CD14-positive monocyte (primary cell): ENCODE measurements around the gene EXO1. TPM values are rescaled to one million over a fixed set of nuclear protein-coding genes. Genes with fewer than 3 reads are reported as not detected.

Source experiments
- DNase-seq, 3 donors: peaks; one replicate each; pipeline ENCODE4 v3.0.0-alpha.2; 2011 to 2022
- H2AFZ ChIP-seq: 2 replicates; pipeline ENCODE4 v1.6.0; 2012; ENCODE audit warnings: mild to moderate bottlenecking, low read depth, low read length, inconsistent platforms; ENCODE audit not compliant: insufficient read depth, poor library complexity, severe bottlenecking
- H3K27ac ChIP-seq, 2 donors: 1 replicate in 1 of 2; 2 replicates in 1 of 2; pipeline ENCODE4 v1.5.1; 2012 to 2013; ENCODE audit warnings: low read length in 2 of 2, control low read depth in 1 of 2, inconsistent platforms in 1 of 2, low read depth in 1 of 2, mild to moderate bottlenecking in 1 of 2
- H3K27me3 ChIP-seq, 2 donors: one replicate each; pipeline versions ENCODE4 v1.6.0 to v1.6.1; 2011 to 2013; ENCODE audit warnings: low read length in 2 of 2; ENCODE audit not compliant: control insufficient read depth in 2 of 2, insufficient read depth in 2 of 2
- H3K36me3 ChIP-seq, 2 donors: replicated peaks in 1 of 2; 1 replicate in 1 of 2; 2 replicates in 1 of 2; pipeline versions ENCODE4 v1.5.1 to v1.6.1; 2012 to 2013; ENCODE audit warnings: low read length in 2 of 2, control low read depth in 1 of 2, inconsistent platforms in 1 of 2, mild to moderate bottlenecking in 1 of 2; ENCODE audit not compliant: insufficient read depth in 2 of 2, control insufficient read depth in 1 of 2
- H3K4me1 ChIP-seq, 2 donors: 1 replicate in 1 of 2; 2 replicates in 1 of 2; pipeline versions ENCODE4 v1.5.1 to v1.6.1; 2012 to 2013; ENCODE audit warnings: low read length in 2 of 2, control low read depth in 1 of 2, inconsistent platforms in 1 of 2, mild to moderate bottlenecking in 1 of 2, moderate library complexity in 1 of 2; ENCODE audit not compliant: insufficient read depth in 2 of 2, control insufficient read depth in 1 of 2
- H3K4me2 ChIP-seq: replicated peaks from 2 replicates; pipeline ENCODE3; 2012; ENCODE audit warnings: low read length, moderate library complexity, mild to moderate bottlenecking; ENCODE audit not compliant: poor library complexity, severe bottlenecking; ENCODE audit errors: extremely low read depth
- H3K4me3 ChIP-seq, 3 experiments: fragments of 200-600 bp in 1 of 3; sonication (generic) in 1 of 3; replicated peaks in 1 of 3; 1 replicate in 2 of 3; 2 replicates in 1 of 3; pipeline ENCODE4 v1.5.1; 2011 to 2013; ENCODE audit warnings: low read length in 3 of 3, mild to moderate bottlenecking in 3 of 3, control low read depth in 2 of 3, low read depth in 2 of 3, inconsistent platforms in 1 of 3, moderate library complexity in 1 of 3
- H3K79me2 ChIP-seq: 2 replicates; pipeline ENCODE4 v1.6.0; 2012; ENCODE audit warnings: mild to moderate bottlenecking, control low read depth, inconsistent platforms, low read length, moderate library complexity; ENCODE audit not compliant: insufficient read depth
- H3K9ac ChIP-seq: 2 replicates; pipeline ENCODE4 v1.6.0; 2017; ENCODE audit warnings: low read length, mild to moderate bottlenecking; ENCODE audit not compliant: insufficient read depth, poor library complexity, severe bottlenecking
- H3K9me3 ChIP-seq, 2 donors: replicated peaks in 1 of 2; 1 replicate in 1 of 2; 2 replicates in 1 of 2; pipeline versions ENCODE4 v1.5.1 to v1.6.1; 2012 to 2013; ENCODE audit warnings: low read length in 2 of 2, control low read depth in 1 of 2; ENCODE audit not compliant: control insufficient read depth in 1 of 2, insufficient read depth in 1 of 2
- H4K20me1 ChIP-seq: 2 replicates; pipeline ENCODE4 v1.6.0; 2012; ENCODE audit warnings: mild to moderate bottlenecking, low read length, control low read depth, moderate library complexity; ENCODE audit not compliant: insufficient read depth
- H3K27ac Mint-ChIP-seq, 7 donors: one replicate each; pipeline ENCODE4 v1.8.0; 2020; ENCODE audit warnings: mild to moderate bottlenecking in 7 of 7, mixed read lengths in 7 of 7, moderate library complexity in 6 of 7, inconsistent platforms in 2 of 7
- H3K27me3 Mint-ChIP-seq, 3 donors: one replicate each; pipeline ENCODE4 v1.8.0; 2021 to 2022; ENCODE audit warnings: low read depth in 3 of 3, mild to moderate bottlenecking in 3 of 3, mixed read lengths in 3 of 3, moderate library complexity in 3 of 3, inconsistent platforms in 1 of 3
- H3K36me3 Mint-ChIP-seq, 2 donors: one replicate each; pipeline ENCODE4 v1.8.0; 2020; ENCODE audit warnings: mixed read lengths in 2 of 2, inconsistent platforms in 1 of 2, mild to moderate bottlenecking in 1 of 2
- H3K4me1 Mint-ChIP-seq: one replicate; pipeline ENCODE4 v1.8.0; 2020; ENCODE audit warnings: mild to moderate bottlenecking, mixed read lengths
- H3K4me3 Mint-ChIP-seq, 2 donors: one replicate each; pipeline ENCODE4 v1.8.0; 2020; ENCODE audit warnings: mild to moderate bottlenecking in 2 of 2, mixed read lengths in 2 of 2, moderate library complexity in 1 of 2
- H3K9me3 Mint-ChIP-seq, 7 donors: one replicate each; pipeline ENCODE4 v1.8.0; 2020 to 2022; ENCODE audit warnings: mixed read lengths in 7 of 7, mild to moderate bottlenecking in 6 of 7, moderate library complexity in 6 of 7, inconsistent platforms in 2 of 7
- CTCF ChIP-seq: fragments of 200-600 bp; IDR thresholded peaks from one replicate; pipeline ENCODE4 v1.8.0; 2022; ENCODE audit warnings: antibody characterized with exemption, mild to moderate bottlenecking
- WGBS: methylation state at CpG from one replicate; pipeline ENCODE4 v1.1.5; 2013; ENCODE audit warnings: missing lambda C conversion rate; ENCODE audit not compliant: insufficient coverage; 5-methylcytosine and 5-hydroxymethylcytosine counted together
- intact Hi-C, 2 donors: fragments of 100-400 bp; cut with micrococcal nuclease; formaldehyde crosslinking; loops; one replicate each; pipeline versions ENCODE4 v1.15.0 to v1.15.1; 2023
- polyA plus RNA-seq, 3 donors: library from polyadenylated mRNA; depleted of rRNA in 1 of 3; unstranded in 2 of 3; stranded (reverse) in 1 of 3; fragments of 300-500 nt in 2 of 3; fragments of >200 nt in 1 of 3; fragmentation: Illumina TruSeq in 2 of 3; gene quantifications; 1 replicate in 2 of 3; 2 replicates in 1 of 3; pipeline ENCODE4 v1.2.3, GENCODE V29; 2012 to 2021

Gene EXO1
- polyA plus RNA-seq, 3 donors: 0.16 to 0.26 TPM; not detected in 1

- H3K9me3 Mint-ChIP-seq: peaks cover 0 to 2% (median 0%) of the 10 kb centered on the region in 7 donors
- H3K4me1 Mint-ChIP-seq: peaks cover 10% of the 10 kb centered on the region
- Histone ChIP-seq H2AFZ (no peak overlapping the region), H3K4me1 (peaks cover 14 to 15% of the 10 kb centered on the region in 2 donors), H3K27ac (no peak overlapping the region), H3K9ac (no peak overlapping the region), H4K20me1 (no peaks in the 10 kb centered on the region), H3K36me3 (peaks cover under 1 to 2% of the 10 kb centered on the region in 2 donors), H3K27me3 (no peaks in the 10 kb centered on the region), H3K4me3 (no peak overlapping the region), H3K9me3 (no peaks in the 10 kb centered on the region), H3K79me2 (no peaks in the 10 kb centered on the region), H3K4me2 (no peak overlapping the region)
- H3K4me3 Mint-ChIP-seq: no peak overlapping the region
- no CpG with 5 or more reads among the region's 2 CpGs for WGBS
- intact Hi-C loops: loop anchor here in 1 of 2 donors (10.0 kb wide), 1 partner anchor 100 kb away; the partner anchor contains the start of gene MAP1LC3C
- no peak for TF ChIP-seq CTCF
- H3K27ac Mint-ChIP-seq: peak overlapping the region in 1 of 7 donors; percentile 48
- H3K36me3 Mint-ChIP-seq: peaks cover 5 to 6% of the 10 kb centered on the region in 2 donors
- DNase-seq: peak in 2 of 3 donors; percentile 26 to 54
- H3K27me3 Mint-ChIP-seq: peaks cover 0 to 1% (median 0%) of the 10 kb centered on the region in 3 donors
These were observed 47.0 kb downstream of the EXO1 start for GRCh38 chr1:241895013-241895412.

- Histone ChIP-seq H3K9me3 (no peaks in the 10 kb centered on the region), H3K4me2 (no peak overlapping the region)
These were observed 48.6 kb downstream of the EXO1 start for GRCh38 chr1:241896670-241896962.

More at GRCh38 chr1:241896670-241896962, 48.6 kb downstream of the EXO1 start:
- Mint-ChIP-seq H3K27me3 (peaks cover 0 to 1% (median 0%) of the 10 kb centered on the region in 3 donors), H3K27ac (no peak overlapping the region), H3K4me3 (no peak overlapping the region), H3K4me1 (peaks cover 10% of the 10 kb centered on the region), H3K9me3 (peaks cover 0 to 2% (median 0%) of the 10 kb centered on the region in 7 donors), H3K36me3 (no peaks in the 10 kb centered on the region)
- DNase-seq: no peak
- H3K27me3 ChIP-seq: no peaks in the 10 kb centered on the region
- peak; percentile 10 for TF ChIP-seq CTCF
- no peak overlapping the region for H2AFZ ChIP-seq
- H3K36me3 ChIP-seq: no peaks in the 10 kb centered on the region
- H4K20me1 ChIP-seq: no peaks in the 10 kb centered on the region
- H3K4me1 ChIP-seq: peaks cover 14 to 15% of the 10 kb centered on the region in 2 donors
- no peak overlapping the region for H3K9ac ChIP-seq
- no peak overlapping the region for H3K4me3 ChIP-seq
- no peaks in the 10 kb centered on the region for H3K79me2 ChIP-seq
- H3K27ac ChIP-seq: no peak overlapping the region
- intact Hi-C loops: loop anchor here in 1 of 2 donors (10.0 kb wide), 1 partner anchor 98 kb away; the partner anchor contains the start of gene MAP1LC3C
